Stimulated activated CD4-positive, alpha-beta T cell treated with anti-CD3 and anti-CD28 coated beads, Interleukin-1b, Interleukin-23, amount 100 ng/mL, for 48 hours (primary cell): ENCODE results near the gene L3MBTL3.
"Not testable (repeated sequence)": the region's sequence is repeated elsewhere in the genome, so short reads cannot be mapped to it uniquely, and the experiment has no call there.

Experiments
- DNase-seq: peaks from one replicate; pipeline ENCODE4 v3.0.0-alpha.2; 2020

Gene L3MBTL3

DNA sequence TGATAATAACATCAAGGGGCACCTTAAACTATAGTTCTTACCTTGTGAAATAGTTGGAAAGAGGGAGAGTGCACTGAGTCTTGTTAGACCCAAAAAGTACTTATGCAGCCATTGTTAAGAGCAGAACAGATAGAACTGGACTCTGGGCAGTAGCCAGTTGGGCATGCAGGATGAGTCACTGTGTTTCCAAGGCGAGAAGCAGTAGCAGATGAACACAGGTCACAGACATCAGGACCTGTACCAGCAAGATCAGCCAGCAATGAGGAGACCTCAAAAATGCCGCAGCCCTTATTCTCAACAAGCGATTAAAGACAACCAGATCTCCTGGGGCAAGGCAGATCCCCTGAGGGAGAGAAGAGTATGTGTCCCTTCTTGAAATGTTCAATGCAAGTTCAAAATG, 125.3 kb downstream of the L3MBTL3 start:
- no peak for DNase-seq

GRCh38 chr6:130147111-130147510, 128.7 kb downstream of the L3MBTL3 start:
- DNase-seq: no peak

DNA sequence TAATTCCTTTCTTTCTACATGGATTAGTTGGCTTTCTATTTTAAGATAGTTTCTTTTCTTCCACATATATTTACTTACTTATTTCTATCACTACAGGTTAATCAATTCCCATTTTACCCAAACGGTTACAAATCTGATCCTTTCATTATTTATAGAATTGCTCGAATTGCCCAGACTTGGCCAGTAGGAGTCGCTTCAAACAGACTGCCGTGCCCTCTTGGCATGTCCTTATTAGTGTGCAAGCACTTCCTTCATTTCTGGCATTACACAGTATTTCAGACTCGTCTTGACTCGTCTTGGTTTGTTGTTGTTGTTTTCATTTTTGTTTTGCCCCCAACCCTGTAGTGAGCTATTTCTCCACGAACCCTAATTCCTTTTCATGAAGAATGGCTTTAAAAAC, 129.8 kb downstream of the L3MBTL3 start:
- DNase-seq: no peak

- DNase-seq: not testable (repeated sequence)
Observed at GRCh38 chr6:130149016-130149415, 130.6 kb downstream of the L3MBTL3 start.

GRCh38 chr6:130150906-130151305, 132.5 kb downstream of the L3MBTL3 start:
- DNase-seq: no peak

DNA sequence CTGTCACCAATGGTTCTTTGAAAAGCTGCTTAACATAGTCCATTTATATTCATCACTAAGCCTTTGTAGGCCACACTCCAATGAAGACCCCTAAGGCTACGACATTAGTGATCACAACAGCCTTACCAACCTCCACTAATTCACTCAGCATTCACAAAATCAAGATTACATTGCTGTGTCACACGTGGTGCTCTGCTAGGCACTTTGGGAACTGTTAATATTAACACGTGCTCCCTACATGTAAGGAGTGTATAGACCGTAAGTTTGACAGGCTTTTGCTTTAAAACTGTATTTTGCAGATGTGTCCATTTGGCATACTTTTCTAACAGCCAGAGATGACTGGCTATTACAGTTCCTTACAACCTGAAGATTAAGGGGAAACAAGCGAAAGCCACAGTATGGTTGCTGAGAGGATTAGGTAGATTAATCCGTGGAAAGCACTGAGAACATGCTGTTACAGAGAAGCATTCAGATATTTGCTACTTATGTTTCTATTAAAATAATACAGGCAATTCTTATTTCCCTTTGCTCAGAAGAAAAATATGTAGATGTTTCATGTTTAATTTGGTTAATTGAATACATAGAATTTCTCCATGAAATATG, 134.6 kb downstream of the L3MBTL3 start:
- no peak for DNase-seq

GRCh38 chr6:130156908-130157307, 138.5 kb downstream of the L3MBTL3 start:
- no peak for DNase-seq

GRCh38 chr6:130158056-130158455, 139.7 kb downstream of the L3MBTL3 start:
- no peak for DNase-seq

DNA sequence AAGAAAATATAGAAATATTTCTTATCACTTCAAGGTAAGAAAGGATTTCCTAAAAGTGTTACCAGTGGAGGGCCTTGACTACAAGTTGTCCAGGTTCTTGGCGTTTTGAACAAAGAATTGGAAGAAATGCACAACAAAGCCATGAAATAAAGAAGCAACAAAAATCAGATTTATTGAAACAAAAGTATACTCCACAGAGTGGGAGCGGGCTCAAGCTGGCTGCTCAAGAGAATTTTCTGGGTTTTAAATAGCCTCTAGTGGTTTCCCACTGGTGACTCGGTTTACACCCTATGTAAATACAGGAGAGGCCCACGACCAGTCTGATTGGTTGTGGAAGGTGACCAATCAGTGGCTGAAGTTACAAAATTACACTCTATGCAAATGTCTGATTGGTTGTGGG, 140.2 kb downstream of the L3MBTL3 start:
- DNase-seq: no peak

DNA sequence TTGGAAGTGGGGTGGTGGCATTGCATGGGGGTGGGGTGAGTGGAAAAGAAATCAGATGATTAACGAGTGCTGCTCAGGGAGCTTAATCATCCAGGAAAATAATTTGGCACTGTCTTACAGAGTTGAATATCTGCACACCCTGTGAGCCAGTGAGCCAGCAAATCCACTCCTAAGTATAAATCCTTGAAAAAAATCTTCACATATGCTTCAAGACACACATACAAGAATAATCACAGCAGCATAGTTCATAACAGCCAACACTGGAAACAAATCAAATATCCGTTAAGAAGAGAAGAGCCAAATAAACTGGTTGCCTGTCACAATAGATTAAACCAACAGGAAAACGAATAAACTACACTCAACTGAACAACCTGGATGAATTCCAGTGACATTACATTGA, 141.6 kb downstream of the L3MBTL3 start:
- no peak for DNase-seq

GRCh38 chr6:130161683-130162404, 143.5 kb downstream of the L3MBTL3 start:
- no peak for DNase-seq

DNA sequence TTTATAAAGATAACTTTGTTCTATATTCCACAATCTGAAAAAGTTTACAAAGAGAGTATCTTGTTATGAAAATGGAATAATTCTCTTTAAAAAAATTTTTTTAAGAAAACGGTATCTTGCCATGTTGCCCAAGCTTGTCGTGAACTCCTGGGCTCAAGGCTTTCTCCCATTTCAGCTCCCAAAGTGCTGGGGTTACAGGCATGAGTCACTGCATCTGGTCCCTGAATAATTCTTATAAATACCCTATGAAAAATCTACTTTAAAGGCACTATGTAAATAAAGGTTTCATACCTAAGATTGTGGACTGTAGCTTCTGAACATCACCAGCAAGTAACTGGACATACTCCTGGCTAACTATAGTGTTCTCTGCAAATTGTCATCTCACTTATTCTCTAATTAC, 144.0 kb downstream of the L3MBTL3 start:
- DNase-seq: no peak

GRCh38 chr6:130163266-130163665, 144.9 kb downstream of the L3MBTL3 start:
- no peak for DNase-seq

- no peak for DNase-seq
Observed at GRCh38 chr6:130164251-130164650, 145.9 kb downstream of the L3MBTL3 start.

- DNase-seq: no peak
Observed at GRCh38 chr6:130167655-130168054, 149.3 kb downstream of the L3MBTL3 start.

GRCh38 chr6:130170160-130170559, 151.8 kb downstream of the L3MBTL3 start:
- not testable (repeated sequence) for DNase-seq

DNA sequence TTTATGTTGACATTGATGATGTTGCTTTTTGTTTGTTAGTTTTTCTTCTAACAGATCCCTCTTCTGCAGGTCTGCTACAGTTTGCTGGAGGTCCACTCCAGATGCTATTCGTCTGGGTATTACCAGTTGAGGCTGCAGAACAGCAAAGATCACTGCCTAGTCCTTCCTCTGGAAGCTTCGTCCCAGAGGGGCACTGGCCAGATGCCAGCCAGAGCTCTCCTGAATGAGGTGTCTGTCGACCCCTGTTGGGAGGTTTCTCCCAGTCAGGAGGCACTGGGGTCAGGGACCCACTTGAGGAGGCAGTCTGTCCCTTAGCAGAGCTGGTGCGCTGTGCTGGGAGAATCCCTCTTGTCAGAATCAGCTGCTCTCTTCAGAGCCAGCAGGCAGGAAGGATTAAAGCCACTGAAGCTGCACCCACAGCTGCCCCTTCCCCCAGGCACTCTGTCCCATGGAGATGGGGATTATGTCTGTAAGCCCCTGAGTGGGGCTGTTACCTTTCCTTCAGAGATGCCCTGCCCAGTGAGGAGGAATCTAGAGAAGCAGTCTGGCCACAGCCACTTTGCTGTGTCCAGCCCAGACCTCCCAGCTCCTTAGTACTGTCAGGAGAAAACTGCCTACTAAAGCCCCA, 155.1 kb downstream of the L3MBTL3 start:
- not testable (repeated sequence) for DNase-seq

- no peak for DNase-seq
Observed at GRCh38 chr6:130176378-130176777, 158.0 kb downstream of the L3MBTL3 start.

- DNase-seq: no peak
Observed at GRCh38 chr6:130178692-130179091, 160.3 kb downstream of the L3MBTL3 start.

DNA sequence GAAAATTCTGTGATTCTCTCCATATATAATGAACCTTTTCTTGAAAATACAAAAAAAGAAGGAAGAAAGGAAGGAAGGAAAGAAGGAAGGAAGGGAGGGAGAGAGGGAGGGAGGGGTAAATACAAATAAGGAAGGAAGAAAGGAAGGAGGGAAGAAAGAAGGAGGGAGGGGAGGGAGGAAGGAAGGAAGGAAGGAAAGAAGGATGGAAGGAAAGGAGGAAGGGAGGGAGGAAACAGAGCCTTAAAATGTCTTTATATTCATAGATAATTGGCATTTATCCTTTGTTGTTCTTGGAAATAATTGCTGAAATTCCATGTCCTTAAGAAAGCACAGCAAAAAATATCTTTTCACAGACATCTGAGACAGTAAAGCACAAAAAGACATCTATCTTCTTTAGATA, 164.1 kb downstream of the L3MBTL3 start:
- no peak for DNase-seq

DNA sequence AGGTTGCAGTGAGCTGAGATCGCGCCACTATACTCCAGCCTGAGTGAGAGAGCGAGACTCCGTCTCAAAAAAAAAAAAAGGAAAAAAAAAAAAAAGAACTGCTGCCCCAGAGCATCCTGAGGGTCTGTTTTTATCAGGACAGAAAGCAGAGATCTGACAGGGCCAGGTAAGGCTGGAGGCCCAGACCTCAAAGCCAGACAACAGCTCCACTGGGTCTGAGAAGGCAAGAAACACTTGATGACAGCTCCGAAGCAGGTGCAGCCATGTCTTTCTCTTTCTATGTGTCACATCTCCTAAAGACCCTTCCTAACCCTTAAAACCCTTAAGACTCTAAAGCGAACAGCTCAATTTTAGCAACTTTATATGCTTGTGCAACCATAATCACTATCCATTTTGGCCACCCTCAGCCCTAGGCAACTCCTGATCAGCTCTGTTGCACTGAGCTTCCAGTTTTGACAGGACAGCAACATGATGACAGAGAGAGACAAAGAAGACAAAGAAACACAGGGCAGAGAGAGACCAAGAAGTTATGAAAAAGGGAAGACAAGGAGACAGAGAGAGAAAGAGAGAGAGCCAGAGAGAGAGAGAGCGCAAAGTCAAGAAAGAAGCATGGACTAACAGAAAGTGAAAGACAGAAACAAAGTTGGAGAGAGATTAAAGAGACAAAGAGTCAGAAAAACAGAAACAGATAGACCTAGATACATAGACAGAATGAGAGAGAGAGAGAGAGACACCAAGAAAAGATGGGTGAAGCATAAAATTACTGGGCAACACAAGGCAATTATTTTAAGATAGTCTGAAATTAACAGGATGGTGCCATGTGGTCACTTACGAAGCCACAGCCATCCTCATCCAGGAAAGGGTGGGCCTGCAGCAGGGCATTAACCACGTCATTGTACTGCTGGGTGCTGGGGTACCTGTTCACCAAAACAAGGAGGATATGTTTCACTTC, 165.2 kb downstream of the L3MBTL3 start:
- peak; percentile 19 for DNase-seq

- no peak for DNase-seq
Observed at GRCh38 chr6:130185658-130186057, 167.3 kb downstream of the L3MBTL3 start.
